Neuronal stem cell (in vitro differentiated cells): ENCODE data around the gene CDH18.
"Not testable (repeated sequence)": the region's sequence is repeated elsewhere in the genome, so short reads cannot be mapped to it uniquely, and the experiment has no call there.

Experiments
- DNase-seq: peaks from one replicate; pipeline ENCODE4 v3.0.0-alpha.2; 2013; ENCODE audit warnings: low spot score
- H2AFZ ChIP-seq: one replicate; pipeline ENCODE4 v1.6.1; 2013; ENCODE audit warnings: mild to moderate bottlenecking, low read length, inconsistent platforms
- H2AK5ac ChIP-seq: 2 replicates; pipeline ENCODE4 v1.6.1; 2013; ENCODE audit warnings: low read depth, mild to moderate bottlenecking, inconsistent platforms, low read length, moderate library complexity, mixed read lengths
- H2BK120ac ChIP-seq: 2 replicates; pipeline ENCODE4 v1.6.1; 2013; ENCODE audit warnings: low read depth, mild to moderate bottlenecking, inconsistent platforms, low read length, moderate library complexity, mixed read lengths
- H2BK12ac ChIP-seq: one replicate; pipeline ENCODE4 v1.6.1; 2013; ENCODE audit warnings: low read length, inconsistent platforms
- H2BK15ac ChIP-seq: 2 replicates; pipeline ENCODE4 v1.6.1; 2013; ENCODE audit warnings: mild to moderate bottlenecking, low read length, inconsistent platforms, mixed read lengths
- H2BK5ac ChIP-seq: one replicate; pipeline ENCODE4 v1.6.1; 2013; ENCODE audit warnings: inconsistent platforms, mild to moderate bottlenecking, low read length, moderate library complexity
- H3K14ac ChIP-seq: one replicate; pipeline ENCODE4 v1.6.1; 2013; ENCODE audit warnings: low read length, inconsistent platforms
- H3K18ac ChIP-seq: 2 replicates; pipeline ENCODE4 v1.6.1; 2013; ENCODE audit warnings: low read length, inconsistent platforms
- H3K23ac ChIP-seq: 2 replicates; pipeline ENCODE4 v1.6.1; 2013; ENCODE audit warnings: low read depth, mild to moderate bottlenecking, mixed read lengths, low read length, inconsistent platforms; ENCODE audit not compliant: poor library complexity
- H3K27ac ChIP-seq: replicated peaks from 3 replicates; pipeline ENCODE4 v1.5.1; 2013; ENCODE audit warnings: low read length, inconsistent platforms
- H3K27me3 ChIP-seq, 3 experiments: 2 replicates each; pipeline ENCODE4 v1.6.1; 2013; ENCODE audit warnings: low read length in 3 of 3, mild to moderate bottlenecking in 2 of 3, inconsistent platforms in 1 of 3, low read depth in 1 of 3, mixed read lengths in 1 of 3, moderate library complexity in 1 of 3; ENCODE audit not compliant: control insufficient read depth in 3 of 3, insufficient read depth in 3 of 3
- H3K36me3 ChIP-seq, 2 donors: replicated peaks in 1 of 2; 2 replicates each; pipeline ENCODE4 v1.6.1; 2013; ENCODE audit warnings: low read length in 2 of 2; ENCODE audit not compliant: control insufficient read depth in 2 of 2, insufficient read depth in 2 of 2
- H3K4ac ChIP-seq: 2 replicates; pipeline ENCODE4 v1.6.1; 2013; ENCODE audit warnings: inconsistent platforms, mild to moderate bottlenecking, low read length, moderate library complexity
- H3K4me1 ChIP-seq, 2 donors: 1 replicate in 1 of 2; 2 replicates in 1 of 2; pipeline ENCODE4 v1.6.1; 2013; ENCODE audit warnings: low read length in 2 of 2, low read depth in 1 of 2; ENCODE audit not compliant: control insufficient read depth in 2 of 2, insufficient read depth in 1 of 2
- H3K4me2 ChIP-seq: one replicate; pipeline ENCODE4 v1.6.1; 2013; ENCODE audit warnings: mild to moderate bottlenecking, low read length, inconsistent platforms; ENCODE audit not compliant: insufficient read depth, poor library complexity, severe bottlenecking
- H3K4me3 ChIP-seq, 2 donors: 2 replicates each; pipeline ENCODE4 v1.5.1; 2013; ENCODE audit warnings: low read length in 2 of 2, mild to moderate bottlenecking in 2 of 2, inconsistent platforms in 1 of 2, moderate library complexity in 1 of 2
- H3K79me1 ChIP-seq: one replicate; pipeline ENCODE4 v1.6.1; 2013; ENCODE audit warnings: low read depth, mild to moderate bottlenecking, inconsistent platforms, low read length, moderate library complexity
- H3K9ac ChIP-seq: one replicate; pipeline ENCODE4 v1.6.1; 2013; ENCODE audit warnings: mild to moderate bottlenecking, low read depth, low read length, inconsistent platforms; ENCODE audit not compliant: poor library complexity
- H3K9me3 ChIP-seq, 2 donors: replicated peaks in 1 of 2; 2 replicates each; pipeline versions ENCODE3 to v1.6.1; 2013; ENCODE audit warnings: low read length in 2 of 2, mild to moderate bottlenecking in 2 of 2, inconsistent platforms in 1 of 2, low read depth in 1 of 2, mixed read lengths in 1 of 2, moderate library complexity in 1 of 2; ENCODE audit not compliant: control insufficient read depth in 2 of 2, insufficient read depth in 1 of 2
- H4K8ac ChIP-seq: one replicate; pipeline ENCODE4 v1.6.1; 2013; ENCODE audit warnings: low read depth, mild to moderate bottlenecking, inconsistent platforms, low read length, moderate library complexity
- H4K91ac ChIP-seq: one replicate; pipeline ENCODE4 v1.6.1; 2013; ENCODE audit warnings: low read length, low read depth, mild to moderate bottlenecking, inconsistent platforms; ENCODE audit not compliant: poor library complexity
- WGBS, 2 donors: extraction: QIAGEN DNeasy Blood & Tissue Kit; methylation state at CpG; one replicate each; pipeline ENCODE4 v1.1.7; 2013; ENCODE audit warnings: missing lambda C conversion rate in 2 of 2, mixed read lengths in 1 of 2; ENCODE audit not compliant: insufficient read length in 2 of 2, insufficient replicate concordance in 1 of 2; ENCODE audit errors: extremely low coverage in 2 of 2; 5-methylcytosine and 5-hydroxymethylcytosine counted together

Gene CDH18

DNA sequence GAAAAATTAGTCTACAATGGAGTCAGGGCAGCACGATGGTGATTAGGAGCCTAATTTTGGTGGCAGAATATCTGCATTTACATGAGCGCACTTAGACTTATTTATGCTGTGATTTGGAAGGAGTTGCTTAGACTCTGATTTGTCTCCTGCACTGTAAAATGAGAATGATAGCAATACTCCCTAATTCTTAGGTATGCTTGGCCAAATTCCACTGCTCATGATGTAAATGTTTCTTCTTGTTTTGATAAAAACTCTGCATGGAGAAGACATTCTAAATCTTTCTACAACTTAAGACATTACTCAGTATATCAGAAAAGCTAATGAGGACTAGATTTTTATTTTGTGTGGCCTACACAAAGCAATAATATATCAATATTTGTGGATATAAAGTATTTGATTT lies 205.4 kb downstream of the CDH18 start:
- Histone ChIP-seq H3K4me2 (no peak overlapping the region), H2BK5ac (no peak overlapping the region), H4K91ac (no peak overlapping the region), H3K27ac (no peak overlapping the region), H2BK12ac (no peak overlapping the region), H3K14ac (no peak overlapping the region), H3K27me3 (no peaks in the 10 kb centered on the region), H3K9me3 (no peaks in the 10 kb centered on the region), H3K9ac (no peak overlapping the region), H3K18ac (no peak overlapping the region), H3K36me3 (no peaks in the 10 kb centered on the region), H3K4me1 (no peaks in the 10 kb centered on the region), H2AFZ (no peak overlapping the region), H3K4me3 (no peak overlapping the region), H2BK120ac (no peak overlapping the region), H3K79me1 (no peaks in the 10 kb centered on the region), H4K8ac (no peak overlapping the region), H3K4ac (no peak overlapping the region), H2BK15ac (no peak overlapping the region), H2AK5ac (no peak overlapping the region), H3K23ac (no peak overlapping the region)
- no CpG with 5 or more reads among the region's 2 CpGs for WGBS, 2 donors
- DNase-seq, result no peak

DNA sequence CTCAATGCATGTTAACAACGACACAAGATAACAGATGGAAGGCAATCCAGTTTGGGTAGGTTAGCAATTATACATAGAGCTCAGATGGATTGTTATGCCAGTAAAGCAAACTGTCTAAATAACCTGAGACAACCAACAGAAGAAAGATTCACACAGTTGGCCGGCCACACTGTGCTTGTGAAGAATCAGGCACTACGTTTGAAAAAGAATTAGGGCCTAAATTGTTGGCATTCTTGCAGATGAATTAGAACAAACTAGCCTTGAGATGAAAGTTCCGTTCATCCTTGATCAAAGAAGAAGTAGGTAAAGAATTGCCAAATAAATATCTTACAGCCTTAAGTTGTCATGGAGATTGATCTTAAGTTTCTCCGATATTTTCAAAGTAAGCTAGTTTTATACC lies 210.6 kb downstream of the CDH18 start:
- no peak overlapping the region for H3K14ac ChIP-seq
- H4K91ac ChIP-seq, result no peak overlapping the region
- no peak overlapping the region for H2BK120ac ChIP-seq
- DNase-seq, result no peak
- no peak overlapping the region for H3K4me3 ChIP-seq
- H2AFZ ChIP-seq, result no peak overlapping the region
- peaks cover 0 to 2% of the 10 kb centered on the region in 2 donors for H3K4me1 ChIP-seq
- H3K27me3 ChIP-seq, result no peaks in the 10 kb centered on the region
- no peak overlapping the region for H2BK12ac ChIP-seq
- no peak overlapping the region for H3K18ac ChIP-seq
- no peaks in the 10 kb centered on the region for H3K36me3 ChIP-seq
- no peak overlapping the region for H3K4ac ChIP-seq
- H3K23ac ChIP-seq, result no peak overlapping the region
- H3K79me1 ChIP-seq, result no peaks in the 10 kb centered on the region
- no peak overlapping the region for H3K27ac ChIP-seq
- no peak overlapping the region for H2BK15ac ChIP-seq
- no peak overlapping the region for H4K8ac ChIP-seq
- WGBS, 2 donors, result no CpG with 5 or more reads among the region's 5 CpGs
- H2BK5ac ChIP-seq, result no peak overlapping the region
- H2AK5ac ChIP-seq, result no peak overlapping the region
- no peak overlapping the region for H3K4me2 ChIP-seq
- H3K9me3 ChIP-seq, result no peaks in the 10 kb centered on the region
- no peak overlapping the region for H3K9ac ChIP-seq

DNA sequence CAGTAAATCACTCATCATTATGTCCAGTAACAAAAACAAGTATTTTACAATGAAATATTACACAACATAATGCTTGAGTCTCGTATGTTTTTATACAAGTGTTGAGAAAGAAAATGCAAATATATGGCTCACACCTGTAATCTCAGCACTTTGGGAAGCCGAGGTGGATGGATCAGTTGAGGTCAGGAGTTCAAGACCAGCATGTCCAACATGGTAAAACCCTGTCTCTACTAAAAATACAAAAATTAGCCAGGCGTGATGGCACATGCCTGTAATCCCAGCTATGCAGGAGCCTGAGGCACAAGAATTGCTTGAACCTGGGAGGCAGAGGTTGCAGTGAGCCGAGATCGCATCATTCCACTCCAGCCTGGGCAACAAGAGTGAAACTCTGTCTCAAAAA lies 211.1 kb downstream of the CDH18 start:
- H3K9me3 ChIP-seq, H3K27ac ChIP-seq, H3K4me3 ChIP-seq, H3K23ac ChIP-seq, H2BK120ac ChIP-seq, H2AFZ ChIP-seq, H3K4me1 ChIP-seq, H3K9ac ChIP-seq, H2BK15ac ChIP-seq, H3K36me3 ChIP-seq, H3K18ac ChIP-seq, H3K14ac ChIP-seq, H2BK12ac ChIP-seq, DNase-seq, H2AK5ac ChIP-seq, H4K91ac ChIP-seq, H4K8ac ChIP-seq, H2BK5ac ChIP-seq, H3K4me2 ChIP-seq, H3K4ac ChIP-seq, H3K79me1 ChIP-seq, H3K27me3 ChIP-seq: not testable (repeated sequence)
- WGBS, 2 donors, result no CpG with 5 or more reads among the region's 5 CpGs

DNA sequence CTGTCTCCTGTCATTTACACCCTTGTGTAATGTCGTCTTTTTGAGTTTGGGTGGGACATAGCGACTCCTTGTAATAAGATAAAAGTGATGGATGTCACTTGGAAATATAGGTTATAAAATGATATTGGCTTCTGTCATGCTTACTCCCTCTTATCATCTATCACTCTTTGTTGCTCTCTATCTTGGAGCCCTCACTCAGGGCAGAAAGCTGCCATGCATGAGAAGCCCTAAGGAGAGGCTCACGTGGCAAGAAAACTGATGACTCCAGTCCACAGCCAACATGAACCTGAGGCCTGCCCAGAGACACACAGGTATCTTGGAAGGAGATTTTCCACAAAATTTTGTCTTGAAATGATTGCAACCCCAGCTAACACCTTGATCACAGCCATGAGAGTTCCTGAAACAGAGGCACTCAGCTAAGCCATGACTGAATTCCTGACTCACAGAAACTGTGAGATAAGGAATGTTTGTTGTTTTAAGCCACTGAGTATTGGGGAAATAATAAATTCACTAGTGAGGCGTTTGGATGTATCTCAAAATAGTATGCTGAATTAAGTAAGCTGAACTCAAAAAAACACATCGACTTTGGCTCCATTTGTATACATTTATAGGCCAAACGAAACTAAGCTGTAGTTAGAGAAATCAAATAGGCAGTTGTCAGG lies 216.7 kb downstream of the CDH18 start:
- Histone ChIP-seq H3K27ac (no peak overlapping the region), H2AFZ (no peak overlapping the region), H2AK5ac (no peak overlapping the region), H4K8ac (no peak overlapping the region), H2BK5ac (no peak overlapping the region), H3K14ac (no peak overlapping the region), H3K79me1 (no peaks in the 10 kb centered on the region), H2BK15ac (no peak overlapping the region), H3K4ac (no peak overlapping the region), H3K4me3 (no peak overlapping the region), H2BK120ac (no peak overlapping the region), H3K9ac (no peak overlapping the region), H4K91ac (no peak overlapping the region), H3K9me3 (no peaks in the 10 kb centered on the region), H3K27me3 (no peaks in the 10 kb centered on the region), H3K4me2 (no peak overlapping the region), H3K36me3 (no peaks in the 10 kb centered on the region), H3K4me1 (no peaks in the 10 kb centered on the region), H3K18ac (no peak overlapping the region), H2BK12ac (no peak overlapping the region), H3K23ac (no peak overlapping the region)
- no CpG with 5 or more reads among the region's 6 CpGs for WGBS, 2 donors
- DNase-seq, result no peak
